ENCODE results near the gene ARID1A.

GRCh38 chr1:26710811-26711210 is 15.0 kb downstream of the ARID1A start:
- TF ChIP-seq CTCF (IDR thresholded peaks at IDR 0.05) = no peak
- TF ChIP-seq POLR2A (IDR thresholded peaks at IDR 0.05; ENCODE audit: low read depth) = no peak
- TF ChIP-seq EP300 (IDR thresholded peaks at IDR 0.05) = no peak
- TF ChIP-seq POLR2AphosphoS5 (IDR thresholded peaks at IDR 0.05) = no peak

All from esophagus muscularis mucosa (tissue), 4 donors.